Measurements from ENCODE around the gene IGF2R.

The IGF2R gene

DNA sequence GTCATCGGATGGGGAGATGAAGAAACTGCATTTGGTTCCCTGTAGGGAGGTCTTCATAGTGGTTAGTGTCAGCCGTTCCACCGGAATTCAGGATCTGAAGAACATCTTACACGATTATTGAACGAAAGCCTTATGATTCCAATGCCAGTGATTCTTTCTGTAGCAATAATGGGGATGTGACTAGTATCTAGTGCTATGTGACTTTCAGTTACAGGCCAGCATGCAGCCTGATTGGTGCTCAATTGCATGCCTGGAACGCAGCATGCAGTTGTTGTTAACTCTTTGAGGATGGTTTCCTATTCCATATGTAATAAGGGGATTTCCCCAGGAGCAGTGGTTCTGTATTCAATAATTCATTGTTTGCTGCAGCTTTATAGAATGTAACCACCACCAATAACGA is 81.1 kb downstream of the IGF2R start:
- DNase-seq, result no peak

DNA sequence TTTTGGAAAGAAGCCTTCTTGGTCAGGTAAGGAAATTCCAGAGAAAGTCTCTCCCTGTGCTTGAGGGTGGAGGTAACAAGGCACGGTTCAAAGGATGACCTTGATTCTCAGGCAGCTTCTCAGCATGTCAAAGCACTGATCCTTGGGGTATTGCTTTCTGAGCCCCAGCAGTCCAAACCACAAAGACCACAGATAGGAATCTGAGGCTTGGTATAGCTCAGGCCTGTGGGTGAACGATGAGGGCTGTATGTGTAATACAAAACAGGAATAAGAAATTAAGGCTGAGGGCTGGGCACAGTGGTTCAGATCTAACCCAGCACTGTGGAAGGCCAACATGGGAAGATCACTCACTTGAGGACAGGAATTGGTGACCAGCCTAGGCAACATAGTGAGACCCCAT is 82.5 kb downstream of the IGF2R start:
- DNase-seq, result no peak

DNA sequence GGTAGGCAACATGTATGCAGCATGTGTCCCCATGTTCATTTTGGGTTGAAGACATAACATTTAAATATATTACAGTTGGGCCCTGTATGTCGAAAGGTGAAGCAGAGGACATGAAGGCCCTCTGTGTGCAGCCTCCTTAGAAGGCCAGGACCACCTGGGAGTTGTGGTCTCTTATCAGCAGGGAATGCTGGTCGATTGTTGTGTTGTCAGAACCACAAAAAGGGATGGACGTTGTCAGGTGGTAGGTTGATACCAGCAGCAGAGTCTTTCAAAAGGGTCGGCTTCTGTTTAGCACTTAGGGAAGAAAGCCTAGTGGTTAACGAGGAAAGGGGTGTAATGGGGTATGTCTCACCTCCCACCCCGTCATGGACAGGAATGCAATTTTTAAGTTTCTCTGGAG is 85.4 kb downstream of the IGF2R start:
- DNase-seq, result no peak

DNA sequence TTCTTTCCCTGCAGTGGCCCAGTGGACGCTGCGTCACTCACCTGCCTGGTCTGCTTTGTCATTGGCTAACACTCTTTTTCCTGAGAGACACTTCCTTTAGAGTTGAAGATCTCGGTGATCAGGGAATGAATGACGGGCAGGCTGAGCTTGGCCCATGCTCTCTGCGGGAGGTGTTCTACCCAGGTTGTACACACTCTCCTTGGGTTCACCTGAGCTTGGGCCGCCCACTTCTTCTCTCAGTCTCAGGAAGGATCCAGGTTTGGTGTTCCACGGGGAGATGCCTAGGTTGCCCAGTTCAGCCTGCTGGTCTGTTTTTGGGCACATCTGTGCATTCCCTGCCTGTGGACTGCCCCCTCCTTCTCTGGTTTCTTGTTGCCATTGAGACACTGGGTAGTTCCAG is 86.0 kb downstream of the IGF2R start:
- DNase-seq, result no peak

DNA sequence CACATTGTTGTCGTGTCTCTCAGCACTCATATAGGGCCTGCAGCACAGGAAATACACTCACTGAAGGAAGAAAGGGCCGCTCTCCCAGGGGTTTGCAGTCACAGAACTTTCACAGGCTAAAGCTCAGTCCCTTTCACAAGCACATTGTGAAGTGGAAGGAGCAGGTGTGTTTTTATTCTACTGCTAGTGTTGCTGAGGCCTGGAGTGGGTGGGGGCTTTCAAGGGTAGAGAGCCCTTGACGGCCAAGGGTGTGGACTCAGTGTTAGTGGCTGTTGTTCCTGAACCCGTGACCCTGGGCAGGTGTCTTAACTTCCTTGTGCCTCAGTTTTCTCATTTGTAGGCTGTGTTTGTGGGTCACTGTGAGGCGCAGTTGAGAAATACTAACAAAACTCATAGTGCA is 86.5 kb downstream of the IGF2R start:
- no peak for DNase-seq

DNA sequence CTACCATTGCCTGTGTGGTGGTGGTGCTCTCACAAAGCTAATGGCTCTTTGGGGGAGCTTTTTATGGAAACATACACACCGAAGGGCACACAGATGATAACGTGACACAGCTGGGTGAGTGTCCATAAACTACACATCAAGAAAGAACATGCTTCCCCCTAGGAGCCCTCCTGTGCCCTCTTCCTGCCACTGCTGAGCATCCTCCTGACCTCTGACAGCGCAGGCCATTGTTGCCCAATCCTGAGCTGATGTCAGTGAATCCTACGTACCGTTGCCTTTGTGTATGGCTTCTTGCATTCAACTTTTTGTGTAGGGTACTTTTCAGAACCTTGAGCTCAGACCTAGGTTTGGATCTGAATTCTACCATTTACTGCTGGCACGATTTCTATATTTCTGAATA is 86.9 kb downstream of the IGF2R start:
- DNase-seq, result peak; percentile 6 to 54

DNA sequence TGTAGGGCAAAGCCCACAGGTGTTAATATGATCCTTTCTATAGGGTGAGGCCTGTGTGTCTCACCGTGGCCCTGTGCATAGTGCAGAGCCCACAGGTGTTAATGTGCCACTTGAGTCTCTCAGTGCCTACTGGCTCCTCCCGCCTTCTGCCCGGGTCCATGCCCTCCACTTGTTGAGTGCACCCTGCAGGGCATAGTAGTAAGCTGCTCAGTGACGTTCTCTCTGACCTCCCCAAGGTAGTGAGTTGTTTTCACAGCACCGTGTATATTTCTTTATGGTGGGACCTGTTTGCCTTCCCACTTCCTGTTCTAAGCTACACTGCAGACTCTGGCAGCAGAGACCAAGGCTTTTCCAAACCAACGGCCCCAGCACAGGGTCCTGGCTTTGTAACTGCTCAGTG is 88.2 kb downstream of the IGF2R start:
- DNase-seq, result no peak

DNA sequence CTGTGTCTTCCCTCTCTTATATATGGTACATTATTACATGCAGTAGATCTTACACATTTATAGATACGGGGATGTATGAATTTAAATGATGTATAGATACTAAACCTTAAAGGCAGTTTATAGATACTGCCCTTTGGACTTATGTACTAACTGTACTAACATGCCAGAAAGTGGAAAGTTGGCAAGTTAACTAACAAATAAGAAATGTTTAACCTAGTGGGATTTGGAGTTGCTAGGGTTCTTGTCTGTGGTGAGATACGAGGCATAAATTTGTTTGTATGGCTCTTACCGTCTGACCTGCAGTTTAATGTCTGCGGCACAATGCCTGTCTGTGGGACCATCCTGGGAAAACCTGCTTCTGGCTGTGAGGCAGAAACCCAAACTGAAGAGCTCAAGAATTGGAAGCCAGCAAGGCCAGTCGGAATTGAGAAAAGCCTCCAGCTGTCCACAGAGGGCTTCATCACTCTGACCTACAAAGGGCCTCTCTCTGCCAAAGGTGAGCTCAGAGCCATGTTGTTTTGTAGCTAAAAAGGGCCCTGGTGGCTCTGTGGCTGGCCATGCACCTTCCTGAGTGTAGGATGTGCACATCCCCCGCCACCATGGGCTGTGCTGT is 89.8 kb downstream of the IGF2R start:
- no peak for DNase-seq

DNA sequence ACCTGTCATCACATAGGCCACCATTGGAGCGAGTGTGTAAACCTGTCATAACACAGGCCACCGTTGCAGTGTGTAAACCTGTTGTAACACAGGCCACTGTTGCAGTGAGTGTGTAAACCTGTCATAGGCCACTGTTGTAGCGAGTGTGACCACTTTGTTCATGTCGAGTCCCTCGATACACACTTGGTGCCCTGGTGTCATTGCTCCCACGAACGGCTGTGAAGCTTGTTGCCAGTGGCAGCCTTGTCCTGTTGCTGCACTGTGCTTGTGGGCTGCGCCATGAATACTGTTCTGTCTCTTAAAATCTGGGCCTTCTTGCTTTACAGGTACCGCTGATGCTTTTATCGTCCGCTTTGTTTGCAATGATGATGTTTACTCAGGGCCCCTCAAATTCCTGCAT is 91.3 kb downstream of the IGF2R start:
- no peak for DNase-seq

DNA sequence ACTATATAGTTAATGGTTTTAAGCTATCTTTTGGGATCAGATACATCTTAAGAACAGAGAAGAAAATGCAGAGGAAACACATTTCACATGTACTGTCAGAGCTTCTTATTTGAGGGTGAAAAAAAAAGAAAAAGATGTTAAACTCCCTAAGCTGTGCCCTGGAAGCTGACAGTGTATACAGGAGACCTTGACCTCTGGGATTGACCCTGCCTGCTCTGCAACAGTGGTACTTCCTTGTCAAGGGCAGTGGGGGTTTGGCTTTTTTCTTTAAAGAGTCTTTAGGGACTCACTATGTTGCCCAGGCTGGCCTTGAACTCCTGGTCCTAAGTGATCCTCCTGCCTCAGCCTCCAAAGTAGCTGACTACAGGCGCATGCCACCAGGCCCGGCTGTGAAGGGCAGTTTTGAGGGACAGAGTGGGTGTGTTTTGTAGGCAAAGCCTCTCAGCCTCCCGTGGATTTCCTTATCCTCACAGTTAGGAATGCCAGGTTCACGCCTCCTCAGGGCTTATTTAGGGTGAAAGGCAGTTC is 92.1 kb downstream of the IGF2R start:
- no peak for DNase-seq

DNA sequence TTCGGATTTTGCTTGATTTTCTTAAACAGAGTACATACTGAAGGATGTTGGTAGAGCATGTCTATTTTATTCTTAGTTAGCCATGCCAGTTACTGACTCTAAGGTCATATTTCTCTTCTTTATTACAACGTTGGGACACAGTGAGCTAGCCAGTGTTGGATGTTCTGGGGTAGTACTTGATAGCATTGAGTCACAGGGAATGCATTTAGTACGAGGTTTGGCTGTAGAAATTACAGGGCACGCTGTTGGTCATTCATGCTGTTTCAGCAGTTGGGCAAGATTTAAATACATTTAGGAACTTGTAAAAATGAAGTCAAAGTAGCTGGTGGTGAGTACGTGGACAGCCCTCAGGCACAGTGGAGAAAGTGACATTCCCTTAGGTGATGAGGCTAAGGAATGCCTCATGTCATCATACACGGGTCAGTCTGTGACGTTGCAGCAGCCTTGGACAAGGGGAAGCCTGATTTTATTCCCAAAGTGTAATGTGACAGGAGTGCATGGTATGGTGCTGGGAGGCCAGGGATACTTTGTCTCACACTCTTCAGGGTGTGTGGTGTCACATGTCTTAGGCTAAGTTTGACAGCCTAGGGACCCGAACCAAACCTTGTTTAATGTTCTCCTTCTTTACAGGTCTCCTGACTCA is 95.0 kb downstream of the IGF2R start:
- no peak for DNase-seq

DNA sequence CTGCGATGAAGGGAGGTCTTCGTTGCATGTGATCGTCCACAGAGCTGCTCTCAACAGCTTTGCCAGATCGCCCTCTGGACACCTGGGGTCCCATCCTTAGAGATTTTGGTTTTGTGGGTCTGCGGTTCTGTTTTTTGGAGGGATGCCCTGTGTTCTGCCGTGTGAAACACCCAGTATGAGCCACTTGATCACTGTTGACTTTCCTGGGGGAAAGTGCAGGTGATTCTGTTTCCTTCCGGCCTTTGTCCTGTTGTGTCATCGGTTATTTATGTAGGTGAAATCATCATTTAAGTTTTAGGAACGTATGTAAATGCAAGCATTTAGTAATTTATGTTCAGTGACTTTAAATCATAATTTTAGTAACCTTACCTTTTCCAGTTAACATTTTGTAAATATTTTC is 96.3 kb downstream of the IGF2R start:
- DNase-seq, result no peak

DNA sequence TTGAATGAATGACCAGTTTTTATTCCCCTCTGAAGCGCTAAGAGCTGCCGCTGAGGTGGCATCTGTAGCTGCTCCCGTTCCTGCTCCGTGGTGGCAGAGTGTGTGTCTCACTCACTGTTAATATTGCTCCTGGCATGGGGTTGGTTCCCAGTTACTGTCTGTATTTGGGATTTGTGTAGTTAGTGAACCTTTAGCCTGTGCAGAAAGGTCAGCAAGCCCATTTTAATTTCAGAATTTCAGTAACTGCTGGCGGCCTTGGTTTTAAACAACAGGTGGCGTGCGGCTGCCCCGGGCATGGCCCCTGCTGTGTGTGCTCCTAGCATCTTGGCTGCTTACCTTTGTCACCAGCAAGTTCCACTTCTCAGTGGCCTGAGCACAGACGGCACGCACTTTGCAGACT is 98.7 kb downstream of the IGF2R start:
- no peak for DNase-seq

DNA sequence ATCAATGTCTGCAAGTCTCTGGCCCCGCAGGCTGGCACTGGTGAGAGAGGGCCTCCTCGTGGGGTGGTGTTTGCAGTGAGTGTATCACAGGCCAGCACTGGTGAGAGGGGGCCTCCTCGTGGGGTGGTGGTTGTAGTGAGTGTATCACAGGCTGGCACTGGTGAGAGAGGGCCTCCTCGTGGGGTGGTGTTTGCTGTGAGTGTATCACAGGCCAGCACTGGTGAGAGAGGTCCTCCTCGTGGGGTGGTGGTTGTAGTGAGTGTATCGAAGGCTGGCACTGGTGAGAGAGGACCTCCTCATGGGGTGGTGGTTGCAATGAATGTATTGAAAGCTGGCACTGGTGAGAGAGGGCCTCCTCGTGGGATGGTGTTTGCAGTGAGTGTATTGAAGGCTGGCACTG is 99.5 kb downstream of the IGF2R start:
- DNase-seq, result no peak

DNA sequence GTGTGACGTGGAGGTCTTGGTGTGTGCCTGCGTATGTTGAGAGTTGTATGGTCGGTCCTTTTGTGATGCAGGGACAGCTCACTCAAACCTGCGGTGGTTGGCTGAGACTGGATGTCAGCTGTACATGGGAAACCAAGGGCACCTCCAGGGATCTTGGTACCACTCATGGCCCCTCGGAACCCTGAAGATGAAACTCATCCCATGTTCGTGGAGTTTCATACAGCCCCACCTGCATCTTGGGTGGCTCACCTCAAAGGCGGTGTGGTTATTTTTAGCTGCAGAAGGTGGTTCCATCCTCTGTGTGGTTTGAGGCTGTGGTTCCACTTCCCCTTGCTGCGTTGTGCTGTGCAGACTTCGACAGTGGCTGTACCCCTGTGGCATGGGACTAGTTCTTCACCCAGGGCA is 100.2 kb downstream of the IGF2R start:
- DNase-seq, result no peak

DNA sequence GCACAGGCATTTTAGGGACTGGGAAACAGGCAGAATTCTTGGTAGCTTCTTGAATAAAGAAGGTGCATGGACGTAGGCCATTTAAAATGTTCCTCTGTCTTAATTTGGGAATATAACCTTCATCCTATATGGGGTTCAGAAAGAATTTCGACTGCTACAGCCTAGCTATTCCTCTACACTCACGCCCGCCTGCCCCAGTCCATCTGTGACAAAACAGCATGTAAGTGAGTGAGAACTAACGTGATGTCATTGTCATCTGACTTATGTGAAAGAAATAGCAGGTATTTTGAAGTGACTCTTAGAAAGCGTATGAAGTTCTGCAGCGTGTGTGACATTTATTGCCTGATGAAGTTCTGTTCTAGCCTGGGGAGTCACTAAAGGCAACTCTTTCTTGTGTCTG is 100.6 kb downstream of the IGF2R start:
- DNase-seq, result no peak

DNA sequence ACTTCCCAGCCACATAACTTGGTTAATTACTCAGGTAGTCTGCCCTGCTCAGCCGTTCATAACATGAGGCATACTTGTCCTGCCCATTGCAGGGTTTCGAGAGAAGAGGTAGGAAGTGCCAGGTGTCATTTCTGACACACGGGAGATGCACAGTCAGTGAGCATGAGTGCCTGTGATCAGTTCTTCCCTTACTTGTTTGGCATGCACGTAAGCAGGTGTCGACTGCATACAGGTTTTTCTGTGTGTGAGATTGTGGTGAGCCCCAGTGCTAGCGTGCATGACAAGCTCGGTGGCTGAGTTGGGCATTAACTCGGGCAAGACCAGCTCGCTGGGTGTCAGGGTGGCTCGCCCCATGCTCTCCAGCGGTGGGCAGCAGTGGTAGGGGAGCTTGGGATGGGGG is 101.5 kb downstream of the IGF2R start:
- DNase-seq, result no peak

DNA sequence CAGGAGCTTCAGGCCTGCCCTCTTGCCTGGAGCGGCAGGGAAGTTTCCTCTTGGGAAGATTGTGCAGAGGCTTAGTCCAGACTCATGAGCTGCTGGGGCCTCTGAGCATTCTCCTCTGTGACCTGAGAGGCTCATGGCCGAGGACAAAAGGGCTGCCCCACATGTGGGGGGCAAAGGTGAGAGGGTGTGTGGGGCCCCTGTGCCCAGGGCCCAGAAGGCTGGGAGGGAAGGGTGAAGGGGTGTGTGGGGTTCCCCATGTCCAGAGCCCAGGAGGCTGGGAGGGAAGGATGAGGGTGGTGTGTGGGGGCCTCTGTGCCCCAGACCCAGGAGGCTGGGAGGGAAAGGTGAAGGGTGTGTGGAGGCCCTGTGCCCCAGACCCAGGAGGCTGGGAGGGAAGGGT is 101.9 kb downstream of the IGF2R start:
- no peak for DNase-seq

DNA sequence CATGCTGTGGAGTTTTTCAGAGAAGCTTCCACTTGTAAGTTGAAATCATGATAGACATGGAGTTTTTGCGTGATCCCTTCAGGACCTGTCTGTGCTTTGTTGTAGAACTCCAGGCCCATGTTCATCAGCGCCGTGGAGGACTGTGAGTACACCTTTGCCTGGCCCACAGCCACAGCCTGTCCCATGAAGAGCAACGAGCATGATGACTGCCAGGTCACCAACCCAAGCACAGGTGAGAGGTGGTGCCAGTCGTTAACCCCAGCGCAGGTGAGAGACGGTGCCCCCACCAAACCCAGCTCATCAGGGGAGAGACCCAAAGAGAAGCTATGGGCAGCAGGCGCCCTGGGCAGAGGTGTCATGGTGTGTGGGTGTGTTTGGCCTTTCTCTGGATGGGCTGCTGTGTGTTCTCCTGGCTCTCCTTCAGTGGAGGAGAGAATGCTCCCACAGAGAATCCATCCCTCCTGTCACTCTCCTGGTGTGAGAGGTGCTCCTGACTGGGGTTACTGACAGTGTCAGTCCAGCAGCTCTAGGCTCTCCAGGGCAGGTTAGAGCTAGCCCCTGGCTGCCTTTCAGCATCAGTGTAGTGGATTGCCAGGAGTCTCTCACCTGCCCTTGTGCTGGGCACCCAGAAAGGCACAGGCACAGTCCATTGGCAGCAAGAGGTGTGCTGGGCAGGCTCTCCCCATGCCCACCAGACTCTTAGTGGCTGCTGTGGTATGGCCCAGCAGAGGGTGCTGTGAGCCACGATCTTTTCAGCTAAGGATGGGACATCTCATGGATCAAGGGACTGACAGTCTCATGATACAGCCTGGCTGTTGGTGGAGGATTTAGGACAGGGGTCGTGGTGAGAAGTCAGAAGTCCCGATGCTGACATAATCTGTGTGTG is 103.2 kb downstream of the IGF2R start:
- DNase-seq, result no peak

DNA sequence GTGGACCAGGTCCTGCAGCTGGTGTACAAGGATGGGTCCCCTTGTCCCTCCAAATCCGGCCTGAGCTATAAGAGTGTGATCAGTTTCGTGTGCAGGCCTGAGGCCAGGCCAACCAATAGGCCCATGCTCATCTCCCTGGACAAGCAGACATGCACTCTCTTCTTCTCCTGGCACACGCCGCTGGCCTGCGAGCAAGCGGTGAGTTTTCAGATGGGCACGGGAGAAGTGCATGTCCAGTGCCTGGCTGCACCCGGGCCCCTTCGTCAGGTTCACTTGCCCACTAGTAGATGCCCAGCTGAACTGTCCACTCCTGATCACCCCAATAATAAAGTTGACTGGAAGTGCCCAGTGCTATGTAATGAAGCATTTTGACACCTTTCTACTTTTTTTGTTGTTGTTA is 104.4 kb downstream of the IGF2R start:
- DNase-seq, result no peak

DNA sequence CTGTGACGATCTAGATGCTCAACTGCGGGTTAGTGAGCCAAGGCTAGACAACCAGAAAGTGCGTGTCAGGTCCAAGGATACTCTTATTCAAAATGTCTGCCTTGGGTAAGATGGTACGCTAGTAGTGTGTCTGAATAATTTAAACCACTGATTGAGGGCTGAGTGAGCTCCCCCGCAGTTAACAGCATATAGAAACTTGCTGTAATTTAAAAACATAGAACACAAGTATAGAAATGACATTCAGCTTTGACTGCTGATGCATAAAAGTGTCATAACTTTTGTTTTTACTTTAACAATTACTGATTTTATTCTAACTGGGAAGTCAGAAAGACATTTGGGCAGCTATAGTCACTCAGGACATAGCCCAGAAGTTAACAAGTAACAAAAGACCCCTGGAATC is 107.1 kb downstream of the IGF2R start:
- DNase-seq, result no peak

DNA sequence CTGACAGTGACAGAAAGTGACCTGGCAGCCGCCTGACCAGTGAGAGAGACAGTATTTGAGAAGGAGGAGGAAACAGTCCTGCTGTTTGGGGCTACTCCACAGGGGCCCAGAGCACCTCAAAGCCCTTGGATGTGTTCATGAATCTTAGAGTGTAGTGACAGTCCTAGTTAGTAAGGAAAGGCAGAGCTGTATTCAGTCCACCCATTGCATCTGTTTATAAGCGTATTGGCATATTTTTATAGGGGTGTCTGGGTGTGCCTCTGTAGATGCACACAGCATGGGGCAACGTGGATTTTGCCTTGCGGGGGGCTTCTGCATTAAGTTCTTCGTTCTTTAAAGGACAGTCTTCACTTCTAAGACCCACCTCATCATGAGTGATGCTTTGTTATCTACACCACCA is 108.1 kb downstream of the IGF2R start:
- no peak for DNase-seq

DNA sequence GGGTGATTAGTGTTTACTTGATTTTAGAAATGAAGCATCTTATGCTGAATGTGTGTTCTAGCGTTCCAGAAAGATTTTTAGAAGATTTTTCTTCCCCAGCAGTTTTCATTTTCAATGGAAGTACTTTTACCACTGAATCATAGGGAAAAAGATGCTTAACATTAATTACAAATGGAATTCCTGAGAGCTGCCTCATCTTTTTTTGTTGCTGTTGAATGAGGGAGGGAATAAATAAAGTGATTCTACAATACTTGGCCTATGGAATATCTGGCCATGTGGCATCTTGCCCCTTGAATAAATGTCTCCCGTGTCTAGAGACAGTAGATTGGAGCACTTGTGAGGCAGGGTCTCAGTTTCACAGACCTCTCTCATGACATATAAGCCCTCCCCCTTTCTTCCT is 108.6 kb downstream of the IGF2R start:
- no peak for DNase-seq
